Fibroblast of peridontal ligament (primary cell): ENCODE data around the gene IZUMO3.
"Not testable (repeated sequence)": the region's sequence is repeated elsewhere in the genome, so short reads cannot be mapped to it uniquely, and the experiment has no call there.

Experiments
- DNase-seq: peaks from one replicate; pipeline ENCODE4 v3.0.0-alpha.2; 2010; ENCODE audit errors: extremely low read depth

The IZUMO3 gene

GRCh38 chr9:24545847-24546522 is at the start of gene IZUMO3:
TSS of gene IZUMO3 (minus strand) at chr9:24545897. CDS start at chr9:24545649, 248 bp downstream.
- no peak for DNase-seq

GRCh38 chr9:24594234-24594850 is 48.6 kb upstream of the IZUMO3 start:
- DNase-seq = no peak

GRCh38 chr9:24590432-24590831 is 44.7 kb upstream of the IZUMO3 start:
- DNase-seq = no peak

- DNase-seq = no peak
Measured at GRCh38 chr9:24587883-24588282, 42.2 kb upstream of the IZUMO3 start.

- DNase-seq = no peak
Measured at GRCh38 chr9:24582146-24583126, 36.7 kb upstream of the IZUMO3 start.

GRCh38 chr9:24580005-24580404 is 34.3 kb upstream of the IZUMO3 start:
- DNase-seq = not testable (repeated sequence)

GRCh38 chr9:24572406-24572805 is 26.7 kb upstream of the IZUMO3 start:
- no peak for DNase-seq

- DNase-seq = no peak
Measured at GRCh38 chr9:24561957-24562356, 16.3 kb upstream of the IZUMO3 start.

GRCh38 chr9:24553183-24553552 is 7.5 kb upstream of the IZUMO3 start:
- DNase-seq = no peak

- DNase-seq = no peak
Measured at GRCh38 chr9:24552526-24553182, 7.0 kb upstream of the IZUMO3 start.

GRCh38 chr9:24545285-24545684 is 412 bp downstream of the IZUMO3 start:
- DNase-seq = no peak

GRCh38 chr9:24518545-24518944 is 27.2 kb downstream of the IZUMO3 start:
- no peak for DNase-seq

- DNase-seq = no peak
Measured at GRCh38 chr9:24516463-24516862, 29.2 kb downstream of the IZUMO3 start.

GRCh38 chr9:24509850-24510249 is 35.8 kb downstream of the IZUMO3 start:
- DNase-seq = no peak

GRCh38 chr9:24504521-24504920 is 41.2 kb downstream of the IZUMO3 start:
- DNase-seq = no peak

GRCh38 chr9:24502206-24502937 is 43.3 kb downstream of the IZUMO3 start:
- no peak for DNase-seq

- no peak for DNase-seq
Measured at GRCh38 chr9:24500761-24501160, 44.9 kb downstream of the IZUMO3 start.

- no peak for DNase-seq
Measured at GRCh38 chr9:24498632-24499031, 47.1 kb downstream of the IZUMO3 start.

GRCh38 chr9:24497671-24498070 is 48.0 kb downstream of the IZUMO3 start:
- DNase-seq = no peak
